K562 treated with DMSO at 1 percent for 4 hours (cell line): ENCODE results near the gene PRRT4. TPM values are rescaled to one million over a fixed set of nuclear protein-coding genes. Genes with fewer than 3 reads are reported as not detected.

Experiments
- total RNA-seq: library from RNA; unstranded; fragments of 300-600 nt; gene quantifications from 2 replicates; pipeline ENCODE4 v1.2.3, GENCODE V29; 2022; ENCODE audit not compliant: insufficient read depth

PRRT4 gene
- total RNA-seq = not detected in 2 replicates

GRCh38 chr7:128361411-128362379 lies at the start of gene PRRT4:
Gene PRRT4, minus strand, starts transcription at chr7:128361690.

GRCh38 chr7:128409596-128410450 lies 48.3 kb upstream of the PRRT4 start, which contains the start of gene IMPDH1:
Gene IMPDH1, minus strand, starts transcription at chr7:128409982. Its CDS starts 81 bp downstream, at chr7:128409901.

GRCh38 chr7:128343554-128344430 lies 17.7 kb downstream of the PRRT4 start, which contains the start of gene RBM28:
Gene RBM28, minus strand, starts transcription at chr7:128343908. Its CDS starts 115 bp downstream, at chr7:128343793.

Other genes starting within 250 kb of the PRRT4 start
- gene LEP, start 120.4 kb downstream of the PRRT4 start, total RNA-seq = not detected in 2 replicates
- gene RBM28, start 17.8 kb downstream of the PRRT4 start, total RNA-seq = 30.3 and 38.5 TPM in 2 replicates
- 51.8 and 68.8 TPM in 2 replicates for gene IMPDH1, start 48.3 kb upstream of the PRRT4 start, total RNA-seq
- 14.7 and 19.1 TPM in 2 replicates for gene HILPDA, start 94.2 kb upstream of the PRRT4 start, total RNA-seq
- gene METTL2B, start 115.1 kb upstream of the PRRT4 start, total RNA-seq = 21.0 and 25.4 TPM in 2 replicates